DND-41 (cell line): ENCODE data around the gene FKBP2.

ENCODE experiments used
- CTCF ChIP-seq: IDR thresholded peaks from 2 replicates; pipeline ENCODE4 v1.5.1; 2012; ENCODE audit warnings: borderline replicate concordance, low read length, moderate library complexity, mild to moderate bottlenecking; ENCODE audit not compliant: poor library complexity, severe bottlenecking; ENCODE audit errors: extremely low read depth
- EZH2 ChIP-seq: IDR thresholded peaks from 3 replicates; pipeline ENCODE4 v1.6.1; 2012; ENCODE audit warnings: borderline replicate concordance, low read depth, mild to moderate bottlenecking, moderate library complexity, low read length, inconsistent platforms; ENCODE audit not compliant: severe bottlenecking

- TF ChIP-seq CTCF = no peak
- no peak for TF ChIP-seq EZH2
Observed at GRCh38 chr11:64291752-64292459, 51.0 kb downstream of the FKBP2 start.
